ENCODE data around the gene SNX25. TPM values are rescaled to one million over a fixed set of nuclear protein-coding genes. Genes with fewer than 3 reads are reported as not detected.
"Not testable (repeated sequence)": the region's sequence is repeated elsewhere in the genome, so short reads cannot be mapped to it uniquely, and the experiment has no call there.

The SNX25 gene
- total RNA-seq, 2 experiments from 2014 or later: 16.2 to 16.9 TPM

- Mint-ChIP-seq H3K36me3 (peaks cover 6% of the 10 kb centered on the region), H3K27ac (no peak overlapping the region), H3K4me1 (no peaks in the 10 kb centered on the region), H3K9me3 (ENCODE audit: low read depth) (no peaks in the 10 kb centered on the region), H3K4me3 (no peak overlapping the region), H3K27me3 (no peaks in the 10 kb centered on the region)
- DNase-seq (no peak), ATAC-seq (no peak)
- CTCF ChIA-PET: interaction anchor here (0.6 to 1.4 kb wide), 2 partner anchors 9 to 16 kb away, joined by 3 read pairs; partner anchors contain the start of gene SNX25
Measured at GRCh38 chr4:185225940-185226339, 16.5 kb downstream of the SNX25 start.

GRCh38 chr4:185227131-185227551, 17.7 kb downstream of the SNX25 start:
- no peak overlapping the region for H3K4me3 Mint-ChIP-seq
- H3K9me3 Mint-ChIP-seq (ENCODE audit: low read depth): no peaks in the 10 kb centered on the region
- ATAC-seq: no peak
- CTCF ChIA-PET: no interaction called here
- H3K27ac Mint-ChIP-seq: no peak overlapping the region
- no peak for DNase-seq
- no peaks in the 10 kb centered on the region for H3K4me1 Mint-ChIP-seq
- no peaks in the 10 kb centered on the region for H3K36me3 Mint-ChIP-seq
- H3K27me3 Mint-ChIP-seq: no peaks in the 10 kb centered on the region

- CTCF ChIA-PET: no interaction called here
- Mint-ChIP-seq H3K36me3 (no peaks in the 10 kb centered on the region), H3K4me3 (no peak overlapping the region), H3K4me1 (peaks cover 2% of the 10 kb centered on the region), H3K9me3 (ENCODE audit: low read depth) (no peaks in the 10 kb centered on the region), H3K27me3 (no peaks in the 10 kb centered on the region), H3K27ac (no peak overlapping the region)
- DNase-seq: no peak
- no peak for ATAC-seq
Measured at GRCh38 chr4:185227713-185228278, 18.4 kb downstream of the SNX25 start.

GRCh38 chr4:185229021-185229818, 19.8 kb downstream of the SNX25 start:
- Mint-ChIP-seq H3K27me3 (no peaks in the 10 kb centered on the region), H3K4me3 (no peak overlapping the region), H3K9me3 (ENCODE audit: low read depth) (no peaks in the 10 kb centered on the region), H3K4me1 (peaks cover 2% of the 10 kb centered on the region), H3K36me3 (no peaks in the 10 kb centered on the region), H3K27ac (no peak overlapping the region)
- no peak for ATAC-seq
- DNase-seq: no peak
- CTCF ChIA-PET: no interaction called here

GRCh38 chr4:185232370-185232769, 23.0 kb downstream of the SNX25 start:
- CTCF ChIA-PET: no interaction called here
- DNase-seq (no peak), ATAC-seq (no peak)
- Mint-ChIP-seq H3K4me3 (no peak overlapping the region), H3K4me1 (peaks cover 2% of the 10 kb centered on the region), H3K36me3 (peaks cover 3% of the 10 kb centered on the region), H3K27ac (no peak overlapping the region), H3K27me3 (no peaks in the 10 kb centered on the region), H3K9me3 (ENCODE audit: low read depth) (no peaks in the 10 kb centered on the region)

- Mint-ChIP-seq H3K4me1 (peaks cover 8% of the 10 kb centered on the region), H3K27ac (no peak overlapping the region), H3K36me3 (peaks cover 10% of the 10 kb centered on the region), H3K4me3 (no peak overlapping the region), H3K27me3 (no peaks in the 10 kb centered on the region), H3K9me3 (ENCODE audit: low read depth) (no peaks in the 10 kb centered on the region)
- CTCF ChIA-PET: no interaction called here
- no peak for DNase-seq
- no peak for ATAC-seq
Measured at GRCh38 chr4:185235119-185235842, 25.9 kb downstream of the SNX25 start.

GRCh38 chr4:185235843-185236503, 26.6 kb downstream of the SNX25 start:
- ATAC-seq (no peak), DNase-seq (no peak)
- H3K36me3 Mint-ChIP-seq: peaks cover 10% of the 10 kb centered on the region
- no peak overlapping the region for H3K4me3 Mint-ChIP-seq
- peaks cover 8% of the 10 kb centered on the region for H3K4me1 Mint-ChIP-seq
- CTCF ChIA-PET: no interaction called here
- no peaks in the 10 kb centered on the region for H3K9me3 Mint-ChIP-seq (ENCODE audit: low read depth)
- H3K27me3 Mint-ChIP-seq: no peaks in the 10 kb centered on the region
- H3K27ac Mint-ChIP-seq: no peak overlapping the region

- DNase-seq (no peak), ATAC-seq (no peak)
- Mint-ChIP-seq H3K4me3 (no peak overlapping the region), H3K36me3 (peaks cover 10% of the 10 kb centered on the region), H3K27me3 (no peaks in the 10 kb centered on the region), H3K4me1 (peaks cover 8% of the 10 kb centered on the region), H3K27ac (no peak overlapping the region), H3K9me3 (ENCODE audit: low read depth) (no peaks in the 10 kb centered on the region)
- CTCF ChIA-PET: no interaction called here
Measured at GRCh38 chr4:185237175-185237574, 27.8 kb downstream of the SNX25 start.

- Mint-ChIP-seq H3K27me3 (no peaks in the 10 kb centered on the region), H3K9me3 (ENCODE audit: low read depth) (no peaks in the 10 kb centered on the region), H3K4me3 (no peak overlapping the region), H3K36me3 (peaks cover 10% of the 10 kb centered on the region), H3K27ac (no peak overlapping the region), H3K4me1 (peaks cover 6% of the 10 kb centered on the region)
- ATAC-seq (no peak), DNase-seq (no peak)
- CTCF ChIA-PET: no interaction called here
Measured at GRCh38 chr4:185238215-185238681, 28.9 kb downstream of the SNX25 start.

- no peak overlapping the region for H3K27ac Mint-ChIP-seq
Measured at GRCh38 chr4:185238750-185239149, 29.4 kb downstream of the SNX25 start.

GRCh38 chr4:185240486-185240885, 31.1 kb downstream of the SNX25 start:
- not testable (repeated sequence) for H3K27me3 Mint-ChIP-seq, ATAC-seq

More at GRCh38 chr4:185238750-185239149, 29.4 kb downstream of the SNX25 start:
- H3K4me1 Mint-ChIP-seq: peaks cover 8% of the 10 kb centered on the region
- H3K9me3 Mint-ChIP-seq (ENCODE audit: low read depth): no peaks in the 10 kb centered on the region
- H3K27me3 Mint-ChIP-seq: no peaks in the 10 kb centered on the region
- ATAC-seq (no peak), DNase-seq (no peak)
- H3K36me3 Mint-ChIP-seq: peaks cover 11% of the 10 kb centered on the region
- no peak overlapping the region for H3K4me3 Mint-ChIP-seq
- CTCF ChIA-PET: no interaction called here

GRCh38 chr4:185242749-185243533, 33.5 kb downstream of the SNX25 start:
- DNase-seq (no peak), ATAC-seq (no peak)
- Mint-ChIP-seq H3K27me3 (no peaks in the 10 kb centered on the region), H3K27ac (no peak overlapping the region), H3K9me3 (ENCODE audit: low read depth) (no peaks in the 10 kb centered on the region), H3K4me3 (no peak overlapping the region), H3K4me1 (peaks cover 8% of the 10 kb centered on the region), H3K36me3 (peaks cover 11% of the 10 kb centered on the region)
- CTCF ChIA-PET: no interaction called here

More at GRCh38 chr4:185240486-185240885, 31.1 kb downstream of the SNX25 start:
- H3K9me3 Mint-ChIP-seq (ENCODE audit: low read depth); H3K27ac Mint-ChIP-seq; H3K4me3 Mint-ChIP-seq; DNase-seq; H3K4me1 Mint-ChIP-seq; CTCF ChIA-PET: not testable (repeated sequence)
- H3K36me3 Mint-ChIP-seq: peaks cover 10% of the 10 kb centered on the region

GRCh38 chr4:185243879-185244278, 34.5 kb downstream of the SNX25 start:
- ATAC-seq (no peak), DNase-seq (no peak)
- H3K4me3 Mint-ChIP-seq: no peak overlapping the region
- no peaks in the 10 kb centered on the region for H3K27me3 Mint-ChIP-seq
- peaks cover 9% of the 10 kb centered on the region for H3K36me3 Mint-ChIP-seq
- no peaks in the 10 kb centered on the region for H3K9me3 Mint-ChIP-seq (ENCODE audit: low read depth)
- no peak overlapping the region for H3K27ac Mint-ChIP-seq
- H3K4me1 Mint-ChIP-seq: peaks cover 2% of the 10 kb centered on the region
- CTCF ChIA-PET: no interaction called here

All from activated CD8-positive, alpha-beta memory T cell treated with anti-CD3 and anti-CD28 coated beads, Interleukin-2, amount 10 ng/mL, durations not matched to agents 7 days and 5 days (primary cell).